NCI-H1092 (cell line): ENCODE results near the gene ANO4.
"Not testable (repeated sequence)": the region's sequence is repeated elsewhere in the genome, so short reads cannot be mapped to it uniquely, and the experiment has no call there.

ENCODE experiments used
- DNase-seq: peaks from one replicate; lab custom pipeline; 2025; lab: John Stamatoyannopoulos, UW

Gene ANO4

DNA sequence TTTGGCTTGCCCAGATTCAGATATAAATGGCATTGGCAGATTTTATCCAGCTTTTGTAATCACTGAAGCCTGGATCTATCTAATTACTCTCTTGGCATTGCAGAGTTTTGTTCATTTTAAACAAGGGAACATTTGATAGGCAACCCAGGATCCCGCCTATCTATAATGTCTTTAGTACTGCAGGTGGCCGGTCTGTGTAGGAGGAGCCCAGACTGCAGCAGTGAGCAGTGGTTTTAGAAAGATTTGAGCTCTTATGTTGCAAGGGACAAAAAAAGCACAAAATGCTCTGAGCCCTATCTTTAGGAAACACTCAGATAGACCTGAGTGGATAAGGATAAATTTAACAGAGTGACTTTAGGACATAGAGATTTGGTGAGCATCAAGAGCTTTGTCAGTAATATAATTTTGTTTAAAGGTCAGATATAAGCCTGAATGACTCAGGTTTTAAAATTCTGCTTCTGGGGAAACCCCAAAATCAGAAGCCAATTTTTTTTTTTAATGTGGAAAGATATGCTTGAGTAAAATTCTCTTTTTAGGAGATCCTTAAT lies 250.0 kb downstream of the ANO4 start:
- DNase-seq: no peak

DNA sequence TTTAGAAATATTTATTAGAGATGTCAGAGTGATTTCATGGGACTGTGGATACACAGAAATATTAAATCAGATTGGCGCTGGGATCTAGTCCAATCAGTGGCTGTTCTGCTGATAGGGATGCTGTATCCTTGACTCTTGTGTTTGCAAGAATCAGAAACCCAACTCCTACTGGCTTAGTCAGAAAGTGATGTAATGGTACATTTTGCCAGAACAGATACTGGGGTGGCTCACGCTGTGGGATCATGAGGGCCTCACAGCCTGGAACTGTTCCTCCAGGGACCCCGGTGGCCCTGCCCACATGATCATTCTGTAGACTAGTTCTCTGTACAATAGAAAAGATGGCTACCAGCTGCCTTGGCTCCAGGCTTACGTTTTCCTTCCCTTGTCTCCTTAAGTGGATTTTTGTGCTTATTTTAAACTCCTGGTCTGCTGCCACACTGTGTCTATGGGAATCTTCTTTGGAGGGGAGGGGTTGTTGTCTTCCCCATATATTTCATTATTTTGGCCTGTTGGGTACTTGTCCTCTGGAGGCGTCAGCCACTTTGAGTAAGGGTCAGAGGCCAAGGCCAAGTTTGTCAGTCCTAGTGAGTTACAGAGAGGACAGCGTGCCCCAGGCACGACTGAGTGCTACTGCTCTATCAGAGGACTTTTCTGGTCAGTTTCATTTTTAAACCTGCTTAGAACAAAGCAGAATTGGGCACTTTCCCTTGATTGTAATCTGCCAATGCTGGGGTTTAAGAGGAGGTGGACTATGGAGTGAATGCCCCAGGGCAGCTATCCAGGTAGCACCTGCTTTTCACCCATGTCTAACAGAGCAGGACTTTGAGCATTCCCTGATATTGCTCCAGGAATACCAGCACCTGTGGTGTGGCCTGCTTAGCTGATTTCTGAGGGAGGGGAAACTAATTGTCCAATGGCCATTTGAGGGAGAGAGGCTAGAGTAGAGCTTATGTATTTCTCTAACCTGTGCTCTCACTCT lies 251.2 kb downstream of the ANO4 start:
- DNase-seq: no peak

- no peak for DNase-seq
Measured at GRCh38 chr12:101047652-101048051, 253.1 kb downstream of the ANO4 start.

GRCh38 chr12:101050631-101051030 lies 256.1 kb downstream of the ANO4 start:
- no peak for DNase-seq

DNA sequence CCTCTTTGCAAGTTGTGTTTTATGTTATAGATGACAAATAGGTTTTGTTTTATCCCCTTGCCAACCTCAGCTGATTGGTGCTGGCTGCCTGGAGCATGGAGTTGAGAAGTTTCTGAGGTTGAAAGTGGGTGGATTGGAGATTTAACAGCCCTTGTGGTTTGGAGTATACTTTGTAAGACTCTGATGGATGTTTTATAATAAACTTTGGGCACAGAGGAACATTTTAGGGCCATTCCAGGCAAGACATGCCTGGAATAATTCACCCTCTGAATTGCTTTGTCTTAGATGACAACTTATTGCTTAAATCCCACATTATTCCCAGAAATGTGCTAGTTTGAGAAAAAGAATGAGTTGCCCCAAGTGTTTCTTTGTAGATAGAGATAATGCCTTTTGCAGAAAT lies 256.6 kb downstream of the ANO4 start:
- DNase-seq: no peak

- no peak for DNase-seq
Measured at GRCh38 chr12:101051901-101052550, 257.4 kb downstream of the ANO4 start.

DNA sequence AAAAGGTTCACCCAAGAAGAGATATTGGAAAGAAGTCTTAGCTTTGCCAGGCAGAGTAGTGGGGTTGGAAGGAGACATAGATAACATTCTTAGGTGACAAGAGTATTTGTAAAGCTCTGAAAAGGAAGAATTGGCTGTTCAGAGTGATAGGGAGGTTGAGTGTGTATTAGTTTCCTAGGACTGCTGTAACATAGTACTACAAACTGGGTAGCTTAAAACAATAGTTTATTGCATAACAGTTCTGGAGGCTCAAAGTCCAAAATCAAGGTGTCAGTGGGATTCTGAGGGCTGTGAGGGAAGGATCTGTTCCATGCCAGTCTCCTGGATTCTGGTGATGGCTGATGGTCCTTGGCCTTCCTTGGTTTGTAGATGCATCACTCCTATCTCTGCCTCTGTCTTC lies 258.6 kb downstream of the ANO4 start:
- no peak for DNase-seq

GRCh38 chr12:101055940-101056339 lies 261.4 kb downstream of the ANO4 start:
- no peak for DNase-seq

- not testable (repeated sequence) for DNase-seq
Measured at GRCh38 chr12:101062508-101062907, 267.9 kb downstream of the ANO4 start.

- DNase-seq: no peak
Measured at GRCh38 chr12:101064721-101065120, 270.1 kb downstream of the ANO4 start.

DNA sequence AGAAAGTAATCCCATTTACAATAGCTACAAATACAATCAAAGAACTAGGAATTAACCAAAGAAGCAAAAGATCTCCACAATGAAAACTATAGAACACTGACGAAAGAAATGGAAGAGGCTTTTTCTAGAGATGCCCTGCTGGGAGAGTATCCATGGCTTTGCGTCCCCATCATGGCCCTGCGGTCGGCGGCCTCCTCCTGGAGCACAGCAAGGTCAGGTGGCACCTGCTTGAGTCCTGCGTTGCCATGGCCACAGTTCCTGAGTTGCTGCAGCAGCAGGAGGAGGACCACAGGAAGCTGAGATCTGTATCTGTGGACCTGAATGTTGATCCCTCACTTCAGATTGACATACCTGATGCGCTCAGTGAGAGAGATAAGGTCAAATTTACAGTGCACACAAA lies 271.9 kb downstream of the ANO4 start:
- DNase-seq: no peak

- DNase-seq: no peak
Measured at GRCh38 chr12:101068402-101068801, 273.8 kb downstream of the ANO4 start.

DNA sequence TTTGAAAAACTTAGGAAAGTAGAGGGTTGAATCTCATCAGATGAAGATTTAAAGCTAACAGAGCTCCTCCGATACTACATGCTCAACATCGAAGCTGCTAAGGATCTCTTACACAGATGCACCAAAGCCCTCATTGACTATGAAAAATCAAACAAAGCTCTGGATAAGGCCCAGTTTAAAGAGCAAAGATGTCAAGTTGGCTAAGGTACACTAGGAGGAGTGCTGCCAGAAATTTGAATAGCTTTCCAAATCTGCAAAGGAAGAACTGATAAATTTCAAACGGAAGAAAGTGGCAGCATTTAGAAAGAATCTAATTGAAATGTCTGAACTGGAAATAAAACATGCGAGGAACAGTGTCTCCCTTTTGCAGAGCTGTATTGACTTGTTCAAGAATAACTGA lies 274.3 kb downstream of the ANO4 start:
- no peak for DNase-seq

DNA sequence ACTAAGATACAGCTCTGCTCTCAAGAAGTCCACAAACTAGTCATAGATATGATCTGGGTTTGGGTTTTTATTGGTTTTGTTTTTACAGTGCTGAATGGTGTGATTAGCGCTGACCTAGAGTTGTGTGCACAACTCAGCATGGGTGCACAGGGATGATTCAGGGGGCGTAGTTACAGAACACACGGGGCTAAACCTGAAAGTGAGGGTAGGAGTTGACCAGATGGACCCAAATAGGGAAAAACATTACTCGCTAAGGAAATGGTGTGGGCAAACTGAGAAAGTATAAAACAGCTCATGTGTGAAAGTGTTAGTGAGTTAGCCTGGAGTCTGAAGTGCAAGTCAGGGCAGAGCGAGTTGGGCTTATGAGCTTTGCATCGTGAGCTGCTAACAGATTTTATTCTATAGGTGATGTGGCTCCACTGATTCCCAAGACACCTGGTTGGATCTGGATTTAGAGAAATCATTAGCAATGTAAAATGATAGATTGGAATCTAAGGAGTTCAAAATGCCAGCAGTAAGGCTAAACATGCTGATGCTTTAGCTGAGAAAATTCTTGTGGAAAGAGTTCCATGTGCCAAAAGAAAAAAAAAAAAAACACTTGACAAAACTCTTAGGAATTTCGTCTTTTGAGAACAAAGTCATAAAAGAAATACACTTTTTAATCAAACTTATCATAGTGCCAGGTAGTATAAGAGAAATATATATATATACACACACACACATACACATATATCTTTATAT lies 280.5 kb downstream of the ANO4 start:
- DNase-seq: no peak

GRCh38 chr12:101076921-101077320 lies 282.3 kb downstream of the ANO4 start:
- no peak for DNase-seq

DNA sequence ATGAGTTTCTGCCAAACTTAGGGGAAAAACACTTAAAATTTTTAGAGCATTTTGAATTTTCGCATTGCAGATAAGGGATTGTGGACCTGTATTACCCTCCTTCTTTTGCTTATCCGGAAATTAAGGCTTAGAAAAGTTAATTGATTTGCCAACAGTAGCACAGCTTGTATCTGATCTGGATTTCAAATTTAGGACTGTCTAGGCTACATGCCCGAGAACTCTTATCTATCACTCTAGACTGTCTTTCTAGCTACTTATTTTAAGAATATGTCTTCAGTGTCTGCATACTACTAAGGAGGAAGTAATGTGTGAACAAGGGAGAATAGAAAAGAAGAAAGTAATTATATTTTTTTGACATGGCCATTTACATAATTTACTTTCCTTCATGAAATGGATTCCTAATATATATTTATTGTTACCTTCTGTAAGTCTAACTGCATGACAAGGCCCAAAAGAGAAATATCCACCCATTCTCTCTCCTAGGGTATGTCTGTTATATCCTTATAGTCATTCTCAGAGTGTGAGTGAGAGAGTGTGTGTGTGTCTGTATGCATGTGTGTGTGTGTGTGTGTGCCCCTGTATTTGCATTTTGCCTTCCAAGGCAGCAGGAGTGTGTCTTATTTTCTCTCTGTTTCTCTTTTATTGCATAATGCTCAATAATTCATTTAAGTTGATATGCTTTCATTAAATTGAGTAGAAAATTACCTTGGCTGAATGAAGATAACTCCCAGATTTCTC lies 283.4 kb downstream of the ANO4 start:
- no peak for DNase-seq

DNA sequence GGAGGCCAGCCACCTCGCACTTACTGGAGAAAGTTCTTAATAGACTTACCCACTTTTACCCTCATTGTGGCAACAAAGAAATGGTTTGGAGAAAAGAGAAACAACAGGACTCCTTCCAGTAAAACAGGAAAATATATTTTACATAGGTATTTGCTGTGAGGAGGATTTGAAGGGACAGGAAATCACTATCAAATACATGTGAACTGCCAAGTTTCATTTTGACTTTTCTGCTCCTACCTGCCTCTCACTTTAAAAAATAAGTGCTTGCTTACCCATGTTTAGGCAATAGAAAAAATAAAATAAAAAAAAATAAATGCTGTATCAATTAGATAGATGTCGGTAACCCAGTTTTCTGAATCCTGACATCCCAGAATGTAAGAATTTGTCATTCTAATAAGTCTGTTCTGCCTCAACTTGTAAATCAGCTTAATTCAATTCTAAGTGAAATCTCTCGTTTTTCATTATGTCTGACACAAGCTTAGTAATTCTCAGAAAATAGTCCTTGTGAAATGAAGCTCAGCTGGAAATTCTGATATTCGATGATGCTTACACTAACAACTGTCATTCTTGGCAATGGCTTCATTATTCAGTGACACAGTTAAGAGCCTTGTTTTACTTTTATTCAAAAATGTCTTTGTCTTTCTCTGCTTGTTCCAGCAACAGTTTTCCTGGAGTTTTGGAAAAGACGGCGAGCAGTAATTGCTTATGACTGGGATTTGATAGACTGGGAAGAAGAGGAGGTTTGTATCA lies 284.1 kb downstream of the ANO4 start:
- DNase-seq: no peak

GRCh38 chr12:101082706-101083105 lies 288.1 kb downstream of the ANO4 start:
- no peak for DNase-seq

DNA sequence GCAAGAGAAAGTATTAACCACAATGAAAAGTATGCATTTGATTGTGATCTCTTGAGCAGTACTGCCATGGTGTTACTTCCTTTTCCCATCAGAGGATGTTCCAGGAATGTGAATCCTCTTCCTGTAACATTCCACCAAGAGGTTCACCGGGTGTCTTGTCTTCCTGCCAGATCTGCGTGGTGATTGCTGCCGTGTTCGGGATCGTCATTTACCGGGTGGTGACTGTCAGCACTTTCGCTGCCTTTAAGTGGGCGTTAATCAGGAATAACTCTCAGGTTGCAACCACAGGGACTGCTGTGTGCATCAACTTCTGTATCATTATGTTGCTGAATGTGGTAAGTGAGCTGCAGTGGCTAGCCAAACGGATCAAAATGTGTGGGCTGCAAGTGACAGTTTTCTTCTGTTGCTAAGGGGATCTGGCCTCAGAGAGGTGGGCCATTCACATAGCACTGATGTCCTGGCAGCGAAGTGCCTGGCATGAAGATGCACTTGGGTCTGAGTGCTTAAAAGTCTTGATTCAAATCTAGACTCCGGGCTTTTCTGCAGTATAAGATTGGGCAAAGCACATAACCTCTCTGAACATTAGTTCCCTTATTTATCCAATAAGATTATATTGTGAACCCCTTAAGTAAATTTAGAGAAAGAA lies 292.0 kb downstream of the ANO4 start:
- no peak for DNase-seq

- DNase-seq: no peak
Measured at GRCh38 chr12:101087920-101088319, 293.3 kb downstream of the ANO4 start.
